ENCODE results near the gene IGFALS. TPM values are rescaled to one million over a fixed set of nuclear protein-coding genes. Genes with fewer than 3 reads are reported as not detected.

The IGFALS gene
- total RNA-seq, 3 donors from 2014 or later (not counting 1 experiment from before 2014, with no cell fraction given), result 0.47 to 1.1 (median 0.70) TPM

- H3K27me3 ChIP-seq (ENCODE audit: control insufficient read depth, insufficient read depth, low read length), result no peaks in the 10 kb centered on the region
- Mint-ChIP-seq H3K4me3 (no peak overlapping the region), H3K27me3 (ENCODE audit: low read depth in 2 of 2) (no peaks in the 10 kb centered on the region), H3K36me3 (no peaks in the 10 kb centered on the region), H3K4me1 (peaks cover 7 to 8% of the 10 kb centered on the region in 2 donors), H3K9me3 (no peaks in the 10 kb centered on the region), H3K27ac (peak overlapping the region in 1 of 2 donors; percentile 71)
- intact Hi-C loops (cut with micrococcal nuclease), result no loop called here
- H3K9me3 ChIP-seq (ENCODE audit: control insufficient read depth, insufficient read depth, low read length), result no peaks in the 10 kb centered on the region
- H3K36me3 ChIP-seq (ENCODE audit: control insufficient read depth, insufficient read depth, low read length), result peaks cover 28% of the 10 kb centered on the region
- ATAC-seq (peak; percentile 50 to 72 (median 53)), DNase-seq (peak in 1 of 2 donors; percentile 68)
- H3K4me1 ChIP-seq (ENCODE audit: control insufficient read depth, insufficient read depth, low read length), result no peaks in the 10 kb centered on the region
- no peak for TF ChIP-seq CTCF (IDR thresholded peaks at IDR 0.05)
- H3K27ac ChIP-seq (ENCODE audit: low read length), result no peak overlapping the region
- H3K4me3 ChIP-seq (ENCODE audit: low read length), result no peak overlapping the region
- WGBS (ENCODE audit: insufficient coverage), result 52% methylated on average over 17 of the region's 17 CpGs
These were observed 19.2 kb upstream of the IGFALS start for GRCh38 chr16:1812732-1813163.

- H3K4me1 ChIP-seq (ENCODE audit: control insufficient read depth, insufficient read depth, low read length), result no peaks in the 10 kb centered on the region
- Mint-ChIP-seq H3K9me3 (no peaks in the 10 kb centered on the region), H3K4me1 (peaks cover 7 to 8% of the 10 kb centered on the region in 2 donors), H3K4me3 (no peak overlapping the region), H3K27me3 (ENCODE audit: low read depth in 2 of 2) (no peaks in the 10 kb centered on the region), H3K27ac (no peak overlapping the region), H3K36me3 (no peaks in the 10 kb centered on the region)
- TF ChIP-seq CTCF (IDR thresholded peaks at IDR 0.05), result no peak
- ATAC-seq, result no peak
- H3K36me3 ChIP-seq (ENCODE audit: control insufficient read depth, insufficient read depth, low read length), result peaks cover 18% of the 10 kb centered on the region
- intact Hi-C loops (cut with micrococcal nuclease), result no loop called here
- no peaks in the 10 kb centered on the region for H3K9me3 ChIP-seq (ENCODE audit: control insufficient read depth, insufficient read depth, low read length)
- no peak for DNase-seq
- no peak overlapping the region for H3K27ac ChIP-seq (ENCODE audit: low read length)
- 94% methylated on average over 16 of the region's 16 CpGs for WGBS (ENCODE audit: insufficient coverage)
- H3K4me3 ChIP-seq (ENCODE audit: low read length), result no peak overlapping the region
- no peaks in the 10 kb centered on the region for H3K27me3 ChIP-seq (ENCODE audit: control insufficient read depth, insufficient read depth, low read length)
These were observed 17.0 kb upstream of the IGFALS start for GRCh38 chr16:1810536-1810935.

- intact Hi-C loops (cut with micrococcal nuclease), result no loop called here
- H3K4me1 Mint-ChIP-seq, result peaks cover 7 to 8% of the 10 kb centered on the region in 2 donors
- WGBS (ENCODE audit: insufficient coverage), result 96% methylated on average over 11 of the region's 16 CpGs
- Histone ChIP-seq H3K4me1 (ENCODE audit: control insufficient read depth, insufficient read depth, low read length) (no peaks in the 10 kb centered on the region), H3K4me3 (ENCODE audit: low read length) (no peak overlapping the region), H3K9me3 (ENCODE audit: control insufficient read depth, insufficient read depth, low read length) (no peaks in the 10 kb centered on the region), H3K27me3 (ENCODE audit: control insufficient read depth, insufficient read depth, low read length) (no peaks in the 10 kb centered on the region), H3K27ac (ENCODE audit: low read length) (no peak overlapping the region), H3K36me3 (ENCODE audit: control insufficient read depth, insufficient read depth, low read length) (peaks cover 16% of the 10 kb centered on the region)
- H3K36me3 Mint-ChIP-seq, result no peaks in the 10 kb centered on the region
- ATAC-seq (no peak), DNase-seq (no peak)
- H3K4me3 Mint-ChIP-seq, result no peak overlapping the region
- TF ChIP-seq CTCF (IDR thresholded peaks at IDR 0.05), result no peak
- no peak overlapping the region for H3K27ac Mint-ChIP-seq
- no peaks in the 10 kb centered on the region for H3K27me3 Mint-ChIP-seq (ENCODE audit: low read depth in 2 of 2)
- no peaks in the 10 kb centered on the region for H3K9me3 Mint-ChIP-seq
These were observed 16.6 kb upstream of the IGFALS start for GRCh38 chr16:1810106-1810505.

DNA sequence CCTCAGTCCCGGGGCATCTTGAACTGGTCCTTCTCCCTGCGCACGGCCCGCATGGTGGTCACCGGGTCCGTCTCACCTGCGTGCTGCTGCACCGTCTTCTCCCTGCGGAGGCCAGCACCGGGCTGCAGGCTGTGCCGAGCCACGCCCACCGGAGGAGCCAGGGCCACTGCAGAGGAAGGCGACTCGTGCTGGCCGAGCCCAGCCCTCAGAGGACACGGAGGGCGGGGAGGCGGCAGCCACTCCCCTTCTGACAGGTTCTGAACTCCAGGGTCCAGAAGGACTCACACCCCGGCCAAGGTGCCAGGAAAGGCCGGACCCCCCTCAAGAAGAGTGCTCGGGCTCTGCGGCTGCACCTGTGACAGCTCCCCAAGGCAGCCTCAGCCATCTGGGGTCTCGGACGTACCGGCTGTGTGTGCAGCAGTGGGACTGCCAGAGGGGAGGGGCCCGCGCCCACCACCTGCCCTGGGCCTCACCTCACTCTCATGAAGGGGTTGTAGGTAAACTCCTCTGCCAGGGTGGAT is 15.8 kb upstream of the IGFALS start:
- DNase-seq, result no peak
- no peak for TF ChIP-seq CTCF (IDR thresholded peaks at IDR 0.05)
- 91% methylated on average over 28 of the region's 28 CpGs for WGBS (ENCODE audit: insufficient coverage)
- no peaks in the 10 kb centered on the region for H3K36me3 Mint-ChIP-seq
- H3K36me3 ChIP-seq (ENCODE audit: control insufficient read depth, insufficient read depth, low read length), result peaks cover 16% of the 10 kb centered on the region
- no peaks in the 10 kb centered on the region for H3K9me3 ChIP-seq (ENCODE audit: control insufficient read depth, insufficient read depth, low read length)
- intact Hi-C loops (cut with micrococcal nuclease), result no loop called here
- no peaks in the 10 kb centered on the region for H3K27me3 ChIP-seq (ENCODE audit: control insufficient read depth, insufficient read depth, low read length)
- no peaks in the 10 kb centered on the region for H3K27me3 Mint-ChIP-seq (ENCODE audit: low read depth in 2 of 2)
- ATAC-seq, result no peak
- H3K4me3 Mint-ChIP-seq, result no peak overlapping the region
- no peak overlapping the region for H3K4me3 ChIP-seq (ENCODE audit: low read length)
- peaks cover 7 to 8% of the 10 kb centered on the region in 2 donors for H3K4me1 Mint-ChIP-seq
- no peak overlapping the region for H3K27ac ChIP-seq (ENCODE audit: low read length)
- no peaks in the 10 kb centered on the region for H3K4me1 ChIP-seq (ENCODE audit: control insufficient read depth, insufficient read depth, low read length)
- H3K9me3 Mint-ChIP-seq, result no peaks in the 10 kb centered on the region
- no peak overlapping the region for H3K27ac Mint-ChIP-seq
